ENCODE measurements around the gene MYO5C.
"Not testable (repeated sequence)": the region's sequence is repeated elsewhere in the genome, so short reads cannot be mapped to it uniquely, and the experiment has no call there.

GRCh38 chr15:52165494-52166131 lies 130.0 kb downstream of the MYO5C start:
- not testable (repeated sequence) for TF ChIP-seq CTCF (optimal IDR thresholded peaks at IDR 0.05 in 1 of 3, IDR thresholded peaks at IDR 0.05 in 1 of 3, conservative IDR thresholded peaks at IDR 0.05 in 1 of 3; ENCODE audit: extremely low read depth in 1 of 3, insufficient read depth in 2 of 3, low read length in 3 of 3); EZH2 (IDR thresholded peaks at IDR 0.05; ENCODE audit: low read length)

Measured in keratinocyte (primary cell).